ENCODE measurements around the gene GORASP2. TPM values are rescaled to one million over a fixed set of nuclear protein-coding genes. Genes with fewer than 3 reads are reported as not detected.

Gene GORASP2
- total RNA-seq, 4 donors from 2014 or later: 28.6 to 47.4 (median 36.0) TPM

DNA sequence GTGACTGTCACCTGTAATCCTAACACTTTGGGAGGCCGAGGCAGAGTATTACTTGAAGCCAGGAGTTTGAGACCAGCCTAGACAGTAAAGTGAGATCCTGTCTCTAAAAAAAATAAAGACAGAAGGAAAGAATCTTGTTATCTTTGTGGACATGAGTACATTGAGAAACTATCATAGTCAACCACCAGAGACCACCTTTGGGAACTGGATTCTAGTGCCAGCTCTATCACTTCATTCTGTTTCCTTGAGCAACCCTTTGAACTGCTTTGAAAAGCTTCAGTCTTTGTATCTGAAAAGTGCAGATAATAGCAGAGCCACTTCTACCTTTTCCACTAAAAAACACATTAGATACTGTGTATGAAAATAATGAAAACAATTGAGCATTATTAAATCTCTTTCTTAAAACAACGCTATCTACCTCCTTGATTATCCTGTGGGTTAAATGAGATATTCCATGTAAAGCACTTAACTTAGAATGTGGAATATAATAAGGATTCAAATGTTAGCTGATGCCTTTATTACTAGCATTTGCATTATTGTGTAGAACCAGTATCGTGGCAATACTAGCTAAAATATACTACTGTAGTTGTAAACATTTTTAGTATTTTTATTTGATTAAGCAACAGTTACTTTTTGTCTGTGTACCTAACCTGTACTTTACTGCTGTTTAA, 8.8 kb downstream of the GORASP2 start:
- TF ChIP-seq, protein P1, sequence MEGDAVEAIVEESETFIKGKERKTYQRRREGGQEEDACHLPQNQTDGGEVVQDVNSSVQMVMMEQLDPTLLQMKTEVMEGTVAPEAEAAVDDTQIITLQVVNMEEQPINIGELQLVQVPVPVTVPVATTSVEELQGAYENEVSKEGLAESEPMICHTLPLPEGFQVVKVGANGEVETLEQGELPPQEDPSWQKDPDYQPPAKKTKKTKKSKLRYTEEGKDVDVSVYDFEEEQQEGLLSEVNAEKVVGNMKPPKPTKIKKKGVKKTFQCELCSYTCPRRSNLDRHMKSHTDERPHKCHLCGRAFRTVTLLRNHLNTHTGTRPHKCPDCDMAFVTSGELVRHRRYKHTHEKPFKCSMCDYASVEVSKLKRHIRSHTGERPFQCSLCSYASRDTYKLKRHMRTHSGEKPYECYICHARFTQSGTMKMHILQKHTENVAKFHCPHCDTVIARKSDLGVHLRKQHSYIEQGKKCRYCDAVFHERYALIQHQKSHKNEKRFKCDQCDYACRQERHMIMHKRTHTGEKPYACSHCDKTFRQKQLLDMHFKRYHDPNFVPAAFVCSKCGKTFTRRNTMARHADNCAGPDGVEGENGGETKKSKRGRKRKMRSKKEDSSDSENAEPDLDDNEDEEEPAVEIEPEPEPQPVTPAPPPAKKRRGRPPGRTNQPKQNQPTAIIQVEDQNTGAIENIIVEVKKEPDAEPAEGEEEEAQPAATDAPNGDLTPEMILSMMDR (IDR thresholded peaks at IDR 0.05; ENCODE audit: low read depth): no peak

DNA sequence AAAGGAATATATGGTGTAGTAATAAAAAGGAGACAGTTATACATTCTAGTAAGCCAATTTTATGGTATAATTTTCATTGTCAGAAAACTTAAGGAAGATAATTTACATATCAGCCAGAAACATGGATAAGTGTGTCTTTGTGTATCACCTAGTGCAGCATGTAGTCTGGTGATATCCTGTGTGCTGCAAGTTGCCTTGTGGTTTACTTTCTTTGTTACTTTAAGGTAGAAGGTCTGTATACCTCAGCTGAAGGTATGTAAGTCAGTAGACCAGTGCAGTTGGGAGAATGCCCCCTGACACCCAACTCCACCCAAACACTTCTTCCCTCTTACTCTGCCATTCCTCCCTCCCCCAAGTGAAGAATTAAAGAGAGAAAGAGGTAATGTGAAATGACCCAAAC, 11.0 kb downstream of the GORASP2 start:
- TF ChIP-seq, protein P1 (IDR thresholded peaks at IDR 0.05; ENCODE audit: low read depth): no peak

DNA sequence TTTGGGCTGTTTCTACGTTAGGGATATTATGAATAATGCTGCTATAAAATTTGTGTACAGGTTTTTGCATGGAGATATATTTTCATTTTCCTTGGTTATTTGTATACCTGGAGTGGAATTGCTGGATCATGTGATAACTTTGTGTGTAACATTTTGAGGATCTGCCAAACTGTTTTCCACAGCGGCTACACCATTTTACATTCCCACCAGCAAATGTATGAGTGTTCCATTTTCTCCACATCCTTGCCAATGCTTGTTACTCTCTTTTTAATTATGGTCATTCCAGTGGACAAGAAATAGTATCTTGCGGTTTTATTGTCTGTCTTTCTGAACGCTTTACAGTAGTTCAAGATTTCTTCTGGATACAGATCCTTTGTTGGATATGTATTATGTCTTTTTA, 13.6 kb downstream of the GORASP2 start:
- TF ChIP-seq, protein P1 (IDR thresholded peaks at IDR 0.05; ENCODE audit: low read depth): no peak

DNA sequence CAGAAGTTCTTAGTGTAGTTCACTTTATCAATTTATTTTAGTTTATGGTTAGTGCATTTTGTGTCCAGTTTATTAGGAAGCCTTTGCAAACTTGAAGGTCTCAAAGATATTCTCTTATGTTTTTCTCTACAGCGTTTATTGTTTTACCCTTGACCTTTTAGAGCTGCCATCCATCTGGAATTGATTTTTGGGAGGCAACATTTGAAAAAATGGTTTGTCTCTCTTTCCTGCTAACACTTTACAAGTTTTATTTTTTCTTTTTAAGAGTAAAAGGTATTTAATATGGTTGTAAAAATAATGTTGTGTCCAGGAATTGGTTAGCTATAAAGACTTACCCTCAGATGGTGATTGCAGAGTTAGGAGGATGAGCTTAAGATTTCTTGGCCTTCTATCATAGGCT, 14.0 kb downstream of the GORASP2 start:
- TF ChIP-seq, protein P1 (IDR thresholded peaks at IDR 0.05; ENCODE audit: low read depth): no peak

DNA sequence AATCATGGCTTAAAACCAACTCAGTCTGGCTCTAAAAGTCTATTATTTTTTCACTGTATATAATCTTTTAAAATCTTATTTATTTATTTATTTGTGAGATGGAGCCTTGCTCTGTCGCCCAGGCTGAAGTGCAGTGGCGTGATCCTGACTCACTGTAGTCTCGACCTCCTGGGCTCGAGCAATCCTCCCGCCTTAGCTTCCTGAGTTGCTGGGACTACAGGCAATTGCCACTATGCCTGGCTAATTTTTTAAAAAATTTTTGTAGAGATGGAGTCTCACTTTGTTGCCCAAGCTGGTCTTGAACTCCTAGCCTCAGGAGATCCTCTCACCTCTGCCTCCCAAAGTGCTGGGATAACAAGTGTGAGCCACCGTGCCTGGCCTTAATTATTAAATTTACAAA, 14.5 kb downstream of the GORASP2 start:
- TF ChIP-seq, protein P1 (IDR thresholded peaks at IDR 0.05; ENCODE audit: low read depth): no peak

DNA sequence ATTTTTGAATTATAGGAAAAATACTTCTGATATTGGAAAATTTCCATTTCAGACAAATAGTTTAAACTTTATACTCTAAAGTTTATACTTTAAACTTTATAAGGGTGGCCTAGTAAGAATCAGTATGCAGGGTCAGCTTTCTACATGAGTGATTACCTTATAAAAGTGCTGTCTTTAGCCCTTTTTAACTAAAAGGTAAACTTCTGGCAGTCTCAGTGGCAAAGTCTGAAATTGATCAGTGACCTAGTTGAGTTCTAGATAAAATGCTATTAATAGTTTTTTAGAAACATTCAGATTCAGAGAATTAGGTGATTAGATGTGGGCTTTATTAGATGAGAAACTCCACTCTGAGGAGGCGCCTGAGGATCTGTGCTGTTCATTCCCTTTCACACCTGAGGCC, 15.5 kb downstream of the GORASP2 start:
- TF ChIP-seq, protein P1 (IDR thresholded peaks at IDR 0.05; ENCODE audit: low read depth): no peak

DNA sequence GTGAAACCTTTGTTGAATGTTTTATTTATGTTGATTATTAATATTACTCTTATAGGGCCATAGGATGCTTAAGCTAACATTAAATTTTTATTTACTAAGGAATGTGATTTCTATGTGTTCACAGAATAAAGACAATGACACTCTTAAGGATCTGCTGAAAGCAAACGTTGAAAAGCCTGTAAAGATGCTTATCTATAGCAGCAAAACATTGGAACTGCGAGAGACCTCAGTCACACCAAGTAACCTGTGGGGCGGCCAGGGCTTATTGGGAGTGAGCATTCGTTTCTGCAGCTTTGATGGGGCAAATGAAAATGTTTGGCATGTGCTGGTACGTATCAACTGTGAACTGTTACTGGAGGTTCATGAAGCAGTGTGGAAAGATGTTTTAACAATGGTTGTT, 20.4 kb downstream of the GORASP2 start:
- TF ChIP-seq, protein P1 (IDR thresholded peaks at IDR 0.05; ENCODE audit: low read depth): no peak
